Eye (tissue), 1 donor: Measurements from ENCODE around the gene PALLD.

Experiments used
- DNase-seq: peaks from one replicate; pipeline ENCODE4 v3.0.0-alpha.2; 2015

The PALLD gene

GRCh38 chr4:168841000-168841671 lies 344.3 kb downstream of the PALLD start:
- DNase-seq = no peak

GRCh38 chr4:168841672-168842019 lies 344.8 kb downstream of the PALLD start:
- no peak for DNase-seq

- DNase-seq = no peak
Observed at GRCh38 chr4:168842186-168842585, 345.3 kb downstream of the PALLD start.

GRCh38 chr4:168843635-168844034 lies 346.8 kb downstream of the PALLD start:
- no peak for DNase-seq

GRCh38 chr4:168844353-168845049 lies 347.6 kb downstream of the PALLD start:
- no peak for DNase-seq

- peak; percentile 83 for DNase-seq
Observed at GRCh38 chr4:168845897-168846296, 349.0 kb downstream of the PALLD start.

- no peak for DNase-seq
Observed at GRCh38 chr4:168846414-168846813, 349.6 kb downstream of the PALLD start.

- no peak for DNase-seq
Observed at GRCh38 chr4:168847771-168848502, 351.1 kb downstream of the PALLD start.

- peak; percentile 66 for DNase-seq
Observed at GRCh38 chr4:168849030-168849675, 352.3 kb downstream of the PALLD start.

- no peak for DNase-seq
Observed at GRCh38 chr4:168849997-168850396, 353.1 kb downstream of the PALLD start.

GRCh38 chr4:168852387-168852786 lies 355.5 kb downstream of the PALLD start:
- no peak for DNase-seq

- DNase-seq = no peak
Observed at GRCh38 chr4:168852933-168853713, 356.3 kb downstream of the PALLD start.

- DNase-seq = no peak
Observed at GRCh38 chr4:168853770-168854169, 356.9 kb downstream of the PALLD start.

GRCh38 chr4:168854350-168854921 lies 357.6 kb downstream of the PALLD start:
- no peak for DNase-seq

- no peak for DNase-seq
Observed at GRCh38 chr4:168856312-168856711, 359.5 kb downstream of the PALLD start.

GRCh38 chr4:168857009-168857408 lies 360.2 kb downstream of the PALLD start:
- DNase-seq = no peak

GRCh38 chr4:168857546-168858314 lies 360.9 kb downstream of the PALLD start:
- peak; percentile 31 for DNase-seq

GRCh38 chr4:168859100-168859499 lies 362.2 kb downstream of the PALLD start:
- no peak for DNase-seq

- peak; percentile 43 for DNase-seq
Observed at GRCh38 chr4:168859888-168860694, 363.2 kb downstream of the PALLD start.

GRCh38 chr4:168860827-168861226 lies 364.0 kb downstream of the PALLD start:
- DNase-seq = no peak
